ENCODE results near the gene CFAP54.
"Not testable (repeated sequence)": the region's sequence is repeated elsewhere in the genome, so short reads cannot be mapped to it uniquely, and the experiment has no call there.

Gene CFAP54

GRCh38 chr12:96510306-96510764 is 21.0 kb downstream of the CFAP54 start:
- DNase-seq (ENCODE audit: low read depth in 1 of 2, low spot score in 1 of 2) = no peak

- no peak for DNase-seq (ENCODE audit: low read depth in 1 of 2, low spot score in 1 of 2)
Measured at GRCh38 chr12:96513166-96513565, 23.8 kb downstream of the CFAP54 start.

- DNase-seq (ENCODE audit: low read depth in 1 of 2, low spot score in 1 of 2) = no peak
Measured at GRCh38 chr12:96513681-96514080, 24.3 kb downstream of the CFAP54 start.

- no peak for DNase-seq (ENCODE audit: low read depth in 1 of 2, low spot score in 1 of 2)
Measured at GRCh38 chr12:96514328-96514727, 25.0 kb downstream of the CFAP54 start.

GRCh38 chr12:96516472-96517430 is 27.4 kb downstream of the CFAP54 start:
- peak; percentile 66 to 73 for DNase-seq (ENCODE audit: low read depth in 1 of 2, low spot score in 1 of 2)

GRCh38 chr12:96520767-96521166 is 31.4 kb downstream of the CFAP54 start:
- no peak for DNase-seq (ENCODE audit: low read depth in 1 of 2, low spot score in 1 of 2)

- DNase-seq (ENCODE audit: low read depth in 1 of 2, low spot score in 1 of 2) = no peak
Measured at GRCh38 chr12:96521895-96522682, 32.7 kb downstream of the CFAP54 start.

- DNase-seq (ENCODE audit: low read depth in 1 of 2, low spot score in 1 of 2) = no peak
Measured at GRCh38 chr12:96522690-96523089, 33.3 kb downstream of the CFAP54 start.

GRCh38 chr12:96526110-96526509 is 36.7 kb downstream of the CFAP54 start:
- DNase-seq (ENCODE audit: low read depth in 1 of 2, low spot score in 1 of 2) = no peak

- DNase-seq (ENCODE audit: low read depth in 1 of 2, low spot score in 1 of 2) = no peak
Measured at GRCh38 chr12:96529912-96530311, 40.5 kb downstream of the CFAP54 start.

- no peak for DNase-seq (ENCODE audit: low read depth in 1 of 2, low spot score in 1 of 2)
Measured at GRCh38 chr12:96534339-96534738, 45.0 kb downstream of the CFAP54 start.

- no peak for DNase-seq (ENCODE audit: low read depth in 1 of 2, low spot score in 1 of 2)
Measured at GRCh38 chr12:96548384-96548783, 59.0 kb downstream of the CFAP54 start.

- DNase-seq (ENCODE audit: low read depth in 1 of 2, low spot score in 1 of 2) = no peak
Measured at GRCh38 chr12:96549341-96549740, 60.0 kb downstream of the CFAP54 start.

GRCh38 chr12:96570579-96570978 is 81.2 kb downstream of the CFAP54 start:
- no peak for DNase-seq (ENCODE audit: low read depth in 1 of 2, low spot score in 1 of 2)

GRCh38 chr12:96571101-96571862 is 81.9 kb downstream of the CFAP54 start:
- DNase-seq (ENCODE audit: low read depth in 1 of 2, low spot score in 1 of 2) = no peak

- no peak for DNase-seq (ENCODE audit: low read depth in 1 of 2, low spot score in 1 of 2)
Measured at GRCh38 chr12:96578526-96579125, 89.2 kb downstream of the CFAP54 start.

- DNase-seq (ENCODE audit: low read depth in 1 of 2, low spot score in 1 of 2) = no peak
Measured at GRCh38 chr12:96585977-96586376, 96.6 kb downstream of the CFAP54 start.

GRCh38 chr12:96587691-96588090 is 98.3 kb downstream of the CFAP54 start:
- DNase-seq (ENCODE audit: low read depth in 1 of 2, low spot score in 1 of 2) = no peak

GRCh38 chr12:96590970-96591369 is 101.6 kb downstream of the CFAP54 start:
- no peak for DNase-seq (ENCODE audit: low read depth in 1 of 2, low spot score in 1 of 2)

GRCh38 chr12:96604374-96604773 is 115.0 kb downstream of the CFAP54 start:
- not testable (repeated sequence) for DNase-seq (ENCODE audit: low read depth in 1 of 2, low spot score in 1 of 2)

- DNase-seq (ENCODE audit: low read depth in 1 of 2, low spot score in 1 of 2) = no peak
Measured at GRCh38 chr12:96605684-96606083, 116.3 kb downstream of the CFAP54 start.

All from stimulated activated CD4-positive, alpha-beta T cell treated with anti-CD3 and anti-CD28 coated beads, Interleukin-15, amount 100 ng/mL, for 1 hour (primary cell).